Tibial nerve (tissue), 4 donors: ENCODE measurements around the gene STIMATE. TPM values are rescaled to one million over a fixed set of nuclear protein-coding genes. Genes with fewer than 3 reads are reported as not detected.

ENCODE experiments used
- DNase-seq, 2 donors: peaks; one replicate each; pipeline ENCODE4 v3.0.0-alpha.2; 2019; ENCODE audit warnings: low spot score in 2 of 2
- H3K27ac ChIP-seq, 4 donors: fragments of 200-600 bp; sonication (generic) in 3 of 4; one replicate each; pipeline ENCODE4 v1.5.1; 2017 to 2019; ENCODE audit warnings: mild to moderate bottlenecking in 1 of 4
- H3K27me3 ChIP-seq, 2 donors: fragments of 200-600 bp; sonication (generic) in 1 of 2; one replicate each; pipeline versions ENCODE4 v1.5.1 to v1.6.0; 2017 to 2019
- H3K36me3 ChIP-seq, 3 donors: fragments of 200-600 bp; sonication (generic); one replicate each; pipeline ENCODE4 v1.5.1; 2018 to 2019
- H3K4me1 ChIP-seq, 4 donors: fragments of 200-600 bp; sonication (generic) in 3 of 4; one replicate each; pipeline ENCODE4 v1.5.1; 2017 to 2019
- H3K4me3 ChIP-seq, 4 donors: fragments of 200-600 bp; sonication (generic) in 3 of 4; one replicate each; pipeline ENCODE4 v1.5.1; 2017 to 2019; ENCODE audit warnings: mild to moderate bottlenecking in 1 of 4, moderate library complexity in 1 of 4
- H3K9me3 ChIP-seq, 4 donors: fragments of 200-600 bp; sonication (generic) in 3 of 4; one replicate each; pipeline ENCODE4 v1.5.1; 2017 to 2019
- CTCF ChIP-seq, 5 experiments: fragments of 200-600 bp in 3 of 5; fragments of 450-650 bp in 2 of 5; sonication (generic) in 3 of 5; IDR thresholded peaks; one replicate each; pipeline ENCODE4 v1.5.1; 2016 to 2019; ENCODE audit warnings: antibody characterized with exemption in 5 of 5, mild to moderate bottlenecking in 3 of 5, moderate library complexity in 2 of 5
- EP300 ChIP-seq, 2 donors: sonication (generic); formaldehyde crosslinking; IDR thresholded peaks; one replicate each; pipeline ENCODE4 v1.6.1; 2017; ENCODE audit warnings: antibody characterized with exemption in 2 of 2, mild to moderate bottlenecking in 1 of 2
- POLR2A ChIP-seq, 2 donors: fragments of 450-650 bp; IDR thresholded peaks; one replicate each; pipeline ENCODE4 v1.6.1; 2017; ENCODE audit warnings: antibody characterized with exemption in 2 of 2, mild to moderate bottlenecking in 2 of 2, moderate library complexity in 2 of 2
- WGBS, 2 donors: methylation state at CpG; one replicate each; pipeline ENCODE4 v1.1.5; 2018; 5-methylcytosine and 5-hydroxymethylcytosine counted together
- total RNA-seq, 4 donors: library from RNA; depleted of rRNA; stranded (reverse); fragments of >200 nt; gene quantifications; one replicate each; pipeline ENCODE4 v1.1.0, GENCODE V29; 2016

STIMATE gene
- total RNA-seq, 4 donors from 2014 or later, result 35.4 to 82.3 (median 46.0) TPM

DNA sequence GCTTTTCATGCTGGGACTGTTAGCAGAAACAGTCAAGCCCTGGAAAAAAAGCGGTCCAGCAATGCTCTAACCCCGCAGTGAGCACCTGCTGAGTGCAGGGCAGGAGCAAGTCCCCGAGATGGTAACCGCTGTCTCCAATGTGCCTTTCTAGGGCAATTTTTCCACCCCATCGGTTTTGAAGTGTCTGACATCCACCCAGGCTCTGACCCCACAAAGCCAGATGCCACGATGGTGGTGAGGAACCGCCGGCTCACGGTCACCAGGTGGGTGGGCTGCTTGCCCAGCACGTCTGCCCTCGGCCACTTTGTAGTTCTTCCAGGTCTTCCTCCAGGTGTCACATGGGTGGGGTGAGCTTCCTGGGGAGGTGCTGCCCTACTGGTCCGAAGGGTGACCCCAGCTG is 106.0 kb downstream of the STIMATE start:
- Histone ChIP-seq H3K4me3 (no peak overlapping the region), H3K36me3 (no peaks in the 10 kb centered on the region), H3K27ac (no peak overlapping the region), H3K27me3 (no peaks in the 10 kb centered on the region), H3K9me3 (no peaks in the 10 kb centered on the region), H3K4me1 (peaks cover 0 to 39% (median 10%) of the 10 kb centered on the region in 4 donors)
- no peak for TF ChIP-seq POLR2A (IDR thresholded peaks at IDR 0.05)
- TF ChIP-seq CTCF (IDR thresholded peaks at IDR 0.05), result no peak
- no peak for TF ChIP-seq EP300 (IDR thresholded peaks at IDR 0.05)
- 85 to 87% methylated on average over 12 of the region's 12 CpGs for WGBS, 2 donors
- DNase-seq, result no peak

DNA sequence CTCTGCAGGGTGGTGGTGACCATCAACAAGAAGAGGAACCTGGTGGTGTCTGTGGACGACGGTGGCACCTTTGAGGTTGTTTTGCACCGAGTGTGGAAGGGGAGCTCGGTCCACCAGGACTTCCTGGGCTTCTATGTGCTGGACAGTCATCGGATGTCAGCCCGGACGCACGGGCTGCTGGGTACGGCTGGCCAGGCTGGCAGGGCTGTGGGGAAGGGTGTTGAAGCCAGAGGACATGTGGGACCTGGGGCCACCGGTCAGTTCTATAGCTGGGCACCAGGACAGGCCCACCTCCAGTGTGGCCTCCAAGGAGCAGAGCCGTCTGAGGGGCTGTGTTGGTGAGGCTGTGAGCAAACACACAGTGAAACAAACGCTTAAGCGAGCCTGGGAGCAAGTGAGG is 106.6 kb downstream of the STIMATE start:
- 87 to 88% methylated on average over 13 of the region's 13 CpGs for WGBS, 2 donors
- no peaks in the 10 kb centered on the region for H3K27me3 ChIP-seq
- H3K9me3 ChIP-seq, result no peaks in the 10 kb centered on the region
- no peaks in the 10 kb centered on the region for H3K36me3 ChIP-seq
- H3K27ac ChIP-seq, result no peak overlapping the region
- DNase-seq, result no peak
- TF ChIP-seq EP300 (IDR thresholded peaks at IDR 0.05) (no peak), POLR2A (IDR thresholded peaks at IDR 0.05) (no peak), CTCF (IDR thresholded peaks at IDR 0.05) (no peak)
- peaks cover 0 to 37% (median 10%) of the 10 kb centered on the region in 4 donors for H3K4me1 ChIP-seq
- H3K4me3 ChIP-seq, result no peak overlapping the region

GRCh38 chr3:52790337-52790736 is 107.0 kb downstream of the STIMATE start:
- no peak overlapping the region for H3K27ac ChIP-seq
- TF ChIP-seq EP300 (IDR thresholded peaks at IDR 0.05) (no peak), POLR2A (IDR thresholded peaks at IDR 0.05) (no peak), CTCF (IDR thresholded peaks at IDR 0.05) (no peak)
- no peaks in the 10 kb centered on the region for H3K27me3 ChIP-seq
- no peaks in the 10 kb centered on the region for H3K36me3 ChIP-seq
- no peak for DNase-seq
- WGBS, 2 donors, result 81 to 83% methylated on average over 7 of the region's 7 CpGs
- H3K9me3 ChIP-seq, result no peaks in the 10 kb centered on the region
- H3K4me3 ChIP-seq, result no peak overlapping the region
- peaks cover 0 to 33% (median 9%) of the 10 kb centered on the region in 4 donors for H3K4me1 ChIP-seq

DNA sequence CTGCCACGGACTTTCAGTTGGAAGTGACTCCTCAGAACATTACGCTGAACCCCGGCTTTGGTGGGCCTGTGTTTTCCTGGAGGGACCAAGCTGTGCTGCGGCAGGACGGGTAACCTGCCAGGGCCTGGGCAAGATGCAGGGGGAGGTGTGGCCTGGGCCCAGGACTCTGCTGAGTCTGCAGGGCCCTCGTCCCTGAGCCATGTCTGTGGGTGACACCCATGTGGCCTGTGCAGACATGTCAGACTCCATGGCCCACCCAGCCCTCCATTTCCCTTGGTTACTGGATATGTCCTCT is 107.7 kb downstream of the STIMATE start:
- H3K27me3 ChIP-seq, result no peaks in the 10 kb centered on the region
- WGBS, 2 donors, result 50 to 65% methylated on average over 1 to 3 of the region's 6 CpGs
- H3K27ac ChIP-seq, result no peak overlapping the region
- no peak for TF ChIP-seq EP300 (IDR thresholded peaks at IDR 0.05)
- TF ChIP-seq POLR2A (IDR thresholded peaks at IDR 0.05), result no peak
- no peak for TF ChIP-seq CTCF (IDR thresholded peaks at IDR 0.05)
- peaks cover 0 to 27% (median 5%) of the 10 kb centered on the region in 4 donors for H3K4me1 ChIP-seq
- no peaks in the 10 kb centered on the region for H3K9me3 ChIP-seq
- H3K4me3 ChIP-seq, result no peak overlapping the region
- no peaks in the 10 kb centered on the region for H3K36me3 ChIP-seq
- no peak for DNase-seq

GRCh38 chr3:52788890-52789745 is 108.2 kb downstream of the STIMATE start:
- no peaks in the 10 kb centered on the region for H3K27me3 ChIP-seq
- no peak overlapping the region for H3K27ac ChIP-seq
- H3K4me3 ChIP-seq, result no peak overlapping the region
- 64 to 66% methylated on average over 11 to 12 of the region's 16 CpGs for WGBS, 2 donors
- no peak for TF ChIP-seq CTCF (IDR thresholded peaks at IDR 0.05)
- TF ChIP-seq POLR2A (IDR thresholded peaks at IDR 0.05), result no peak
- TF ChIP-seq EP300 (IDR thresholded peaks at IDR 0.05), result no peak
- no peak for DNase-seq
- H3K36me3 ChIP-seq, result no peaks in the 10 kb centered on the region
- H3K4me1 ChIP-seq, result peaks cover 0 to 21% (median 2%) of the 10 kb centered on the region in 4 donors
- no peaks in the 10 kb centered on the region for H3K9me3 ChIP-seq
